GM21367 (cell line): ENCODE measurements around the gene TNPO3.
A peak's percentile ranks its signal among the peaks of the same experiment; 100 is the strongest.

Experiments
- ATAC-seq: cut with Tn5 transposase; IDR thresholded peaks from one replicate; pipeline ENCODE4 v1.9.1; 2021; ENCODE audit not compliant: unreplicated experiment

The TNPO3 gene

DNA sequence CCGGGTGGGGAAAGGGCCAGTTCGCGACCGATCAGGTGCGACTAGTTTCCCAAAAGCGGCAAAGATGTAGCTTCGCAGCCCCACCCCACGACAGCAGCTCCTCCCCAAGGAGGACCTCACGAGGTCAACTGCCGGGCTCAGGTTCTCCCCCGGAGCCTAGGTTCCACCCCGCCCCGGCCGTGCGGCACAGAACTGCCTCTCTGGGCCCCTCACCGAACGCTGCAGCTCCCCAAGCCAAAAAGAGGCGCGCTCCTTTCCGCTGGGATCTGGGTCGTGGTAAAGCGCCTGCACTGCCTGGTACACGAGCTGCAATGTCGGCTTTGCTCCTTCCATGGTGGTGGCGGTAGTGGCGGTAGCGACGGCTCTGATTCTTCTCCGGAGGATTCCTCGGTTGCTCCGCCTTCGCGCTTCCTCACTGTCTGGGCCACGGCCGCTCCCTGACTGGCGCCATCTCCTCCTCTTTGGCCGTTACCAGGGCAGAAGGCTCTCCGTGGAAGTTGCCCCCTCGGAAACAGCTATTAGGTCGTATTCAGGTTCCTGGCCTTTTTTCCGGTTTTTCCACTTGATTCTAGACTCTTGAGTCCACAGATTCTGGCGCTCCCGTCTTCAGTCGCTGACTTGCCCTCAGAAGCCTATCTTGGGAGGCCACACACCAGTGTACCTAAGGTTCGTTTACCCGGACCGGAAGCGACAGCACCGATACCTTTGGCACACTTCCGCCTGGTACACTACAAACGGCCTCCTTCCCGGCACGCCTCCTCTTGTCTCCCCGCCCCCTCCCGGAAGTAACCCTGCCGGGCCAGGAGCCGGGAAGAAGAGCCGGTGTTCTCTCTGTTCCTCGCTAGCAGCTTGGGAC, at the start of gene TNPO3:
TNPO3 (minus strand) TSS at position 674 of the 856 bp plus-strand sequence; CDS start at position 333, 341 bp downstream.
- peak; percentile 76 for ATAC-seq

DNA sequence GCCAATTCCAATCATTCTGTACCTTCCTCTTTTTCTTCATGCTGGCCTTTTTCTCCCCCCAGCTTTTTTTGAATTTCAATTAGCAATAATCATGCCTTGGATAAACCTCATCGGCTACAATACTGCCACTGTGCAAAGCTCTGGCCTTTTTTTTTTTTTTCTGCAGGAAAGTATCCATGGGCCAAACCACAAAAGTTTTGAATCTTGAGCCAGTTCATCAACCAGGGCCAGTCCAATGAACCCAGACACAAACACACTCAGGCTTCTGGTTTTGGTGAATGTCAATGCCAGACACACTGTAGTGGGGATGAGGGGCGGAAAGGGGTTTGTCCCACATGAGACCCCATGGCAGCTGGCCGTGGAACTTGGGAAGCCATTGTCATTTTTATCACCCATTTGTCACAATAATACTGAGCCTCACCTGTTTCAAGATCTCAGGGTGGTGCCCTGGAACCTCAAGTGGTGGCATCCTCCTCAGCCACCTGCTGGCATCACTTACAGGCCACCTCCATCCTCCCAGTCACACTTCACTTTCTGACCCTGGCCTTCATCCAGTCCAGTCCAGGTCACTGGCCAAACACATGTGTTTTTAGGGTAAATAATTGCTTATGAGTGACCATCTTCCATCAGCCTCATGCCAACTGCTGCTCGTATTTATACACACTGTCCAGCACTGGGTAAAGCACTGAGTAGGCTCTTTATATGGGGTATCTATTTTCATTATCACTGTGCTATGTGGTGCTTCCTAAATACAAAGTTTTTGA, 48.8 kb upstream of the TNPO3 start:
- no peak for ATAC-seq

DNA sequence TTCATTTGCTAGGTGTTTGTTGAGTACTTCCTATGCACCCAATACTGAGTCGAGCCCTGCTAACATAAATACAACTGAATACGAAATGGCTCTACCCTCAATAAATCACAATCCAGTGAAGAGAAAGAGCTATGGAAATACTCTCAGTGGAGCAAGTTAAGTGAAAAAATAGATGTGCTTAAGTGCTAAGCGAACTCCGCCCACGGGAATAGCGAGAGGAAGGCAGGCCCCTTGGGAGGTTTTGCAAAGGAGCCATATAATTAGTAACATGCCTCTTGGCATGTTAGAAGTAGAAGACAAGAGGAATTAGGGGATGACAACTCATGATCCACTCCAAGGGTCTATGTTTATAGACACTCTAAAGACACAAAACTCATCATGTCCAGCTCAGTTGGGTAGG, 46.8 kb upstream of the TNPO3 start:
- no peak for ATAC-seq

DNA sequence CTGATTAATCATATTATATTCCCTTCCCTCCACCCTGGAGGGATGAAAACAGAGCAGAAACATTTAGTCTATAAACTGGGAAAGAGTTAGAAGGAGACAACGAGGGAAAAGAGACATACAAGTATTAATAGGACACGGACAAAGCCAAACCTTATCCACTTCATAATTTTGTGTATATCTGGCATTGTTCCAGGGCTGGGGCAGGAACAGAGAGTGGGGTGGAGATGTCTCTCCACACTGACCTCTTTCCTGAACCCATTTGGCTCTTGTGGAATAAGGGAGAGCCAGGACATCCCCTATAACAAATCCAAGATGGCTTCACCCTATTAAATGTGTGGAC, 45.9 kb upstream of the TNPO3 start:
- ATAC-seq: no peak

DNA sequence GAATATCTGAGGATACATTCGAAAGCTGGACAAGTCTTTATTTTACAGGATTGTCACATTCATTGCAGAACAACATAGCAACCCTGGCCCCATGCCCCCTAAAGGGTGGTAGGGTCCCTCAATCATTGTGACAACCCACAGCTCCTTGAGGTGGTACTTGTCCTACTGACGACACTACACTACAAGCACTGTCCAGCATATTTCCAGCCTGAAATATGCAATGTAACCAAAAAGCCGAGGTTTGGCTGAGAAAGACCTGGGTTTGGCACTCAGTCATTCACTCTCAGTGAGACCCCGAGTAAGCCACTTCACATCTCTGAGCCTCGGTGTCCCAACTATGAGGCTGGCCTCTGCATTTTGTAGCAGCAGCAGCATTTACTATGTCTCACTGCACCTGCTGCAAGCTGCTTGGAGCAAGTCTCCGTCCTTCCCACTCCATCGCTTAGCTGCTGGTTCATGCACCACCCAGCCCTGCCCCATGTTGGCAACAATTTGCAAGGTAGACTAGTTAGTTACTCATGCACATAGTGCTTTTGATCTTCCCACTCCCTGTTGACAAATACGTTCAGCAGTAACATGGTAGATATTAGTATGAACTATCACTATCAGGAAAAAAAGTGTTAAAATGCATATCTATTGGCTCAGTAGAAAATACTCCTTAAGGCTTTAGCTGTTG, 43.6 kb upstream of the TNPO3 start:
- no peak for ATAC-seq

DNA sequence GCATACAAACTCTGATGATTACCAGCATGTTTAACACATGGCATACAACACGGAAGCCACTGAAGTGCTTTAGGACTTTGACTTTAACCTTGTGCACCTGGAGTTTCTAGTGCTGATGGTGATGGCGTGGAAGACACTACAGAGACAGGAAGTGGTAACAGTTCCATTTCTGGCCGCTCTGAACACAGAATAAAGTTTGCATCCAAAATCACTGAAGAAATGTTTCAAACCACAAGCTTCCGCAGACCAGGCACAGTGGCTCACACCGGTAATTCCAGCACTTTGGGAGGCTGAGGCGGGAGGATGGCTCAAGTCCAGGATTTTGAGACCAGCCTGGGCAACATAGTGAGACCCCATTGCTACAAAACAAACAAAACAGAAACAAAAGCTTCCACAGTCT, 40.3 kb upstream of the TNPO3 start:
- peak; percentile 77 for ATAC-seq

DNA sequence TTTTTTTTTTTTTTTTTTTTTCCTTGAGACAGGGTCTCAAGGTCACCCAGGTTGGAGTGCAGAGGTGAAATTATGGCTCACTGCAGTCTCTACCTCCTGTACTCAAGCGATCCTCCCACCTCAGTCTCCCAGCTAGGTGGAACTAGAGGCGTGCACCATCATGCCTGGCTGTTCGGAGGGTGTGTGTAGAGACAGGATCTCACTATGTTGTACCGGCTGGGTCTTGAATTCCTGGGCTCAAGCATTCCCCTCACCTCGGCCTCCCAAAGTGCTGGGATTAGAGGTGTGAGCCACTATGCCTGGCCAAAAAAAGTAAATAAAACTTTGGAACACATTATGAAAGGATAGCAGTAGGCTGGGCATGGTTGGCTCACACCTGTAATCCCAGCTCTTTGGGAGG, 39.6 kb upstream of the TNPO3 start:
- ATAC-seq: no peak

DNA sequence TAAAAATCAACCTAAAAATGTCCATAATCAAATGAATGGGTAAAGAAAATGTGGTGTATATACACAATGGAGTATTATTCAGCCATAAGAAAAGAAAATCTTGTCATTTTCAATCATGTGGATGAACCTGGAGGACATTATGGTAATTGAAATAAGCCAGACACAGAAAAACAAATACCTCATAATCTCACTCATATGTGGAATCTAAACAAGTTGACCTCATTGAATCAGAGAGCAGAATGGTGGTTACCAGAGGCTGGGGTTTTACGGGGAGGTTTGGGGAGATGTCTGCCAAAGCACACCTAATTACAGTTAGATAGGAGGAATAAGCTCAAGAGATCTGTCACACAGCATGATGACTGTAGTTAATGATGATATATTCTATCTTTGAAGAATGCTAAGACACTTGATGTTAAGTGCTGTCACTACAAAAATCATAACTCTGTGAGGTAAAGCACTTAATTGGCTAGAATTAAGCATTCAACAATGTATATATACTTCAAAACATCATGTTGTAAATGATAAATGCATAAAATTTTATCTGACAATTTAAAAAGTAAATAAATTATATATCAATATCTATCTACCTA, 39.1 kb upstream of the TNPO3 start:
- no peak for ATAC-seq

DNA sequence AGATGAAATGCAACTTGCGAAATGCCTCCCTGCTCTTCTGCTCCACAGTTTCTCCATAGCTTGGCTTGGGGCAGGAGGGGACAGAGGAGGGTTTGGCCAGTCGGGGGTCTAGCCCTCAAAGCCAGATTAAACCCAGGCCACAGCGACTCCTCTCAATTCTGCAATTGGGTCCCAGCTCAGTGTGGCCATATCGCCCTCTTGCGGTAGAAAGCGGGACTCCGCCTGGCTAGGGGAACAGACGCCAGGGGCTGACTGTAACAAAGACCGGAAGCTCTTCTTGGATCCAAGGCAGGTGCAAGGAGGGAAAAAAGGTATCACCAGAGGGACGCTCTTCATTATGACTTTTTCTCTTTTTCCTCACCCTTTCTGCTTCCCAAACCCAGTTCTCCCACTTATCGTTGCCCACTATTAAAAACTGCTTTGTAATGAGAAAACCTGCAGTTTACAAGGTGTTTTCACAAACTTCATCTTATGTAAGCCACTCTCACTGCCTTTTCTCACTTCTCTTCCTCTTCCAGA, 36.6 kb upstream of the TNPO3 start:
- ATAC-seq: no peak

DNA sequence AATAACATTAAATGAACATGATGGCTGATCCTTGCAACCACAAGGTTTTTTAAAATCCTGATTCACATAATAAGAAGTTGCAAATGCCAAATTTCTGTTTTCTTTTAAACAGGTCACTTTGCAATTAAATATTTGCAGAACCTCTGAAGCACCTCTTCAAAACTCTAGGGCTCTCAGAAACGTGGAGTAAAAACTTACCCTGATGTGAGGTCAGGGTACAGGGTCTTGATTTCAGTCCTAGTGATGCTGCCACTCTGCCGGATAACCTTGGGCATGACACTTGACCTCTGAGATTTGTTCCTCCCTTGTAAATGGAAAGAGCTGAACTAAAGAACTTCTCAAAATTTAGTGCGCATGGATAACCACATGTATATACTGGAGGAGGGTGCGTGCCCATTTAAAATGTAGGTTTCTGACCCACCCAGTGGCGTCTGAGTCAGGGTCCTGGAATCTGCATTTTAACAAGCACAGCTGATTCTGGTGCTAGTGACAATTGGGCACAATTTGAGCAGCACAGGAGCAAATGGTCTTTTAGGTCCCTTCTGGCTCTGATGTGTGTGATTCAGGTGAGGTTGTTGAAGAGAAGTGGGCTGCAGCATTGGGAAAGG, 35.5 kb upstream of the TNPO3 start:
- ATAC-seq: no peak

DNA sequence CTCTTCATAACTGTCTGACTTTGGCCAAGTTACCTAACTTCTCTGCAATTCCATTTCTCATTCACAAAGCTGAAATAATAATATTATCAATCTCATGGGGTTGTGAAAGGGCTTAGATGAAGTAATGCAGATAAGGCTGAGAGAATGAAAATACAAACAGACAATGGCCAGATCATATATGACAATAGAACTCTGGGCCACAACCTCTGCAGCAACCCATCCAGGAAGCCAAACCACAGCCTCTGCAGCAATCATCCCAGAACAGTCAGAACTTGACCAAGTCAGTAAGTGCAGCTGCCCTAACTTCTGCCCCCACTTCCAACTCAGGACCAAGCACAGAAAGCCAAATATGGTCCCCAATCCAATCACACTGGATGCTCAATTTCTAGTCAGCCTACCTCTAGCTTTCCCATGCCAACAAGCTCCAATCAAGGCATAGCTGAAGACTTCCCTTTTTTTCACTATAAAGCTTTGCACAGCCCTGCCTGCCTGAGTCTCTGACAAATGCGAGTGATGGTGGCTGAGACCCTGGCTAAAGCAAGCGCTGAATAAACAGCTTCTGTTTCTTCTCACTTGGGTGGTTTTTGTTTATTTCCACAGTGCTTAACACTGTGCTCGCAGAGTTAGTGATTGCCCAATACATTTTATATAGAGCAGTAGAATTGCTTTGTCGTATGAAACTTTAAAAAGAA, 34.8 kb upstream of the TNPO3 start:
- peak; percentile 65 for ATAC-seq

DNA sequence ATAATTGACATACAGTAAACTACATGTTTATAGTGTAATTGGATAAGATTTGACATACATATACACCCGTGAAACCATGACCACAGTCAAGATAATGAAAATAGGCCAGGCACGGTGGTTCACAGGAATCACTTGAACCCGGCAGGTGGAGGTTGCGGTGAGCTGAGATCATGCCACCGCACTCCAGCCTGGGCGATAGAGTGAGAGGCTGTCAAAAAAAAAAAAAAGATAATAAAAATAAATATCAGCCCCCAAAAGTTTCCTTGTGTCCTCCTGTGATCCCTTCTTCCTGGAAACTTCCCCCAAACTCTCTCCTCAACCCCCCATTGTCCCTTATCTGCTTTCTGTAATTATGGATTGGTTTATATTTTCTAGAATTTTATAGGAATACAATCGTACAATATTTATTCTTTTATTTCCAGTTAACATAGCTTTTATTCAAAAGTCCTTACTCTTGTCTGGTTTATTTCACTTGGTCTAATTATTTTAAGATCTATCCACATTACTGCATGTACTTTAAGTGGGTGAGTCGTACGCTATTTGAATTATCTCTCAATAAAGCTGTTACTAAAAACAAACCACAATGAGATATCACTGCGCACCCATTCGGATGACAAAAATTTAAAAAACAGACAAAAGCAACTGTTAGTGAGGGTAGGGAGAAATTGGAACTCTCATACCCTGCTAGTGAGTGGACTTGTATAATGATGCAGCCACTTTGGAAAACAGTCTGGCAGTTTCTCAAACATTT, 30.1 kb upstream of the TNPO3 start:
- no peak for ATAC-seq

DNA sequence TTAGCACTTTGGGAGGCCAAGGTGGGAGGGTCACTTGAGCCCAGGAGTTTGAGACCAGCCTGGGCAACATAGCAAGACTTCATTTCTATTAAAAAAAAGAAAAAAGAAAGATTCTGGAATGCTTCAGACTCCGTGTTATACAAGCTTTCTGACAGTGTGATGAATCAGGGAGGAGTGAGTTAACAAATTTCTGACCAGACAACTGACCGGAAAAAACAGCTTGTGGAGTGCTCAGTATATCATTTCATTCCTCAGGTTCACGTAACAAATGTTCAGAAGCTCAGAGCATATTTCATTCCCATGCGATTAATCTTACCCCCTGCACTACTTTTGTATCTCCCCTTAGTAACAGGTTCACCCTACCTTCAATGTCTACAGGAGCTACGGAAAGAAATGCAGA, 28.6 kb upstream of the TNPO3 start:
- ATAC-seq: no peak

DNA sequence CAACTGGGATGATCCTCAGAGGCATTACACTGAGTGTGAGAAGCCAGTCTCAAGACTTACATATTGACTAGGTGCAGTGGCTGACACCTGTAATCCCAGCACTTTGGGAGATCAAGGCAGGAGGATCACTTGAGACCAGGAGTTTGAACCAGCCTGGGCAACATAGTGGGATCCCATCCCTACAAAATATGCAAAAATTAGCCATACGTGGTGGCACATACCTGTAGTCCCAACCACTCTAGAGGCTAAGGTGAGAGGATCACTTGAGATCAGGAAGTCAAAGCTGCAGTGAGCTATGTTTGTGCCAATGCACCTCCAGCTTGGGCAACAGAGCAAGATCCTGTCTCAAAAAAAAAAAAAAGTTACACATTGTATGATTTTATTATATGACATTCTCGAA, 23.5 kb upstream of the TNPO3 start:
- no peak for ATAC-seq

DNA sequence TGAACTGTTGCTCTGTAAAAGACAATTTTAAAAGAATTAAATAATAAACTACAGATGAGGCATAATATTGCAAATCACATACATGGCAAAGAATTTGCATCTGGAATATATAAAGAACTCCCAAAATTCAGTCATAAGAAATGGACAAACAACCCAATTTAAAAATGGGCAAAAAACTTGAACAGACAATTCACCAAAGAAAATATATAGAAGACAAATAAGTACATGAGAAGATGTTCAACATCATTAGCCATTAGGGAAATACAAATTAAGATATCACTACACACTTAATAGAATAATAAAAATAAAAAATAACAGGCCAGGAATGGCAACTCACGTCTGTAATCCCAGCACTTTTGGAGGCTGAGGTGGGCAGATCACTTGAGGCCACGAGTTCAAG, 22.0 kb upstream of the TNPO3 start:
- no peak for ATAC-seq

DNA sequence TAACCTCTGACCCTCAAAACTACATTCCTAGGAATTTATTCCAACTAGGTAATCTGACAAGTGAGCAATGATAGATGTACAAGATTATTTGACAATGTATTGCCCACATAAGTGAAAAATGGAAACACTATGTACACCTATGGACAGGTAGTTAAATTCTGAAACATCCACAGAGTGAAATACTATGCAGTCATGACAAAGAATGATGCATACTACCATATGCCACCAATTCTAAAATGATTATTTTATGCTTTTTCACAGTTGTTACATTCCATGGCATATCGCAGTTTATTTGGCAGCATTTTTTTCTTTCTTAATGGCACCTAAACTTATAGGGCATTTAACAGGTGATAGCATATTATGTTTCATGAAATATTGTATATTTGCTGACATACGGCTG, 20.1 kb upstream of the TNPO3 start:
- no peak for ATAC-seq

DNA sequence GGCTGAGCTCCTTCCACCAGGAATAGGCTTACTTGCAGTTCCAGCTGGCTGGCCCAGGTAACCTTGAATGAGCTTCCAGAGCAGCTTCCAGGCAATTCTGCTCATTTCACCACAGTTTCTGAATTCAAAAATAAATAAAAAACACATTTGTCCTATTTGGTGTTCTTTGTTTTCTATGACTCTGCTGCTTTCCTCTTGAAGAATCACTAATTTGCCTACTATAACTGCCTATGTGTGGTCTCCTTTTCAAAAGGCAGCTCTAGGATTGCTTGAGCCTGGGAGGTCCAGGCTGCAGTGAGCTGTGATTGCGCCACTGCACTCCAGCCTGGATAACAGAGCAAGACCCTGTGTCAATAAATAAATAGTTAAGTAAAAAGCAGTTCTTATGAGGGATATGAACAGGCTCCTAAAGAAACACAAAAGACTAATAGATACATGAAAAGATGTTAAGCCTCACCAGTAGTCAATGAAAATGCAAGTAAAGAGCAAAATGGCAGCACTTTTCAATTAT, 19.5 kb upstream of the TNPO3 start:
- ATAC-seq: no peak

DNA sequence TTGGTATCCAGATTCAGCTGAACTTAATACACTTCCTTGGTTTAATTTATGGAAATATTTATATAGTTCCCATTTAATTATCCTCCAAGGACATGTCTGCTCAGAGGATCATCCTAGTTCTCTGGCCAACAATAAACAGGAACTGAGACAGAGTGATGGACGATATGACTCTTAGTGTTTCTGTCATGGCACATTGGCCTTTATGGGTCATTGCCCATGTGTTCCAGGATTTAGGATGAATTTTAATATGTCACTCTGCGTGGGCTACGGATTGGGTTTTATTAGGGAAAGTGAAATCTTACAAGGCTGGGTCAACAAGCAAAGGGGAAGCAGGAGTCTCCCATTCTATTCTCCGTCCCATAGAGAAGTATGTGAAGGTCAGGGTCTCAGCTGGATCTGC, 18.8 kb upstream of the TNPO3 start:
- no peak for ATAC-seq

DNA sequence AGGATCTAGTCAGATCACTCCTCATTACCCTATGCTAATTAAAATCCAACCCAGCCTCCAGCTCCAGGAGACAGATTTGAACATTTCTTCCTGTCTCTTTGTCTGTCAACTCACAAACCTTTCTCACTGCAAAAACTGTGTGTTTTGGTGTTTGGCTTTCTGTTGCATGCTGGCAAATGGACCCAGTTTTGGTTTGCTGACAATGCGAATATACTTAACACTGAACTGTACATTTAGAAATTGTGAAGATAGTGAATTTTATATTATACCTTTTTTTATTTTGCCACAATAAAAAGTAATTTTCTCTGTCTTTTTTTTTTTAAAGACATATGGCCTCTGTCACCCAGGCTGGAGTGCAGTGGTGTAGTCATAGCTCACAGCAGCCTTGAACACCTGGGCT, 18.3 kb upstream of the TNPO3 start:
- ATAC-seq: no peak
